Kidney epithelial cell (primary cell): ENCODE results near the gene COPA. TPM values are rescaled to one million over a fixed set of nuclear protein-coding genes. Genes with fewer than 3 reads are reported as not detected.

ENCODE experiments used
- DNase-seq: peaks from one replicate; pipeline ENCODE4 v3.0.0-alpha.2; 2010; ENCODE audit warnings: low read depth
- H3K27me3 ChIP-seq: 2 replicates; pipeline ENCODE4 v1.6.0; 2011; ENCODE audit warnings: low read length; ENCODE audit not compliant: control insufficient read depth, insufficient read depth
- H3K36me3 ChIP-seq: 2 replicates; pipeline ENCODE4 v1.5.1; 2011; ENCODE audit warnings: low read length; ENCODE audit not compliant: control insufficient read depth, insufficient read depth
- H3K4me3 ChIP-seq: 2 replicates; pipeline ENCODE4 v1.5.1; 2011; ENCODE audit warnings: low read depth, mild to moderate bottlenecking, control low read depth, low read length
- total RNA-seq: library from RNA; depleted of rRNA; stranded (reverse); fragments of >200 nt; gene quantifications from 2 replicates; pipeline ENCODE4 v1.2.3, GENCODE V29; 2015
- TF ChIP-seq, protein P1 (sequence below): IDR thresholded peaks from 2 replicates; pipeline ENCODE4 v1.5.1; 2011; ENCODE audit warnings: mild to moderate bottlenecking, moderate library complexity, low read length, control low read depth, inconsistent platforms; ENCODE audit not compliant: insufficient read depth, poor library complexity, severe bottlenecking

Gene COPA
- total RNA-seq, 1 donor from 2014 or later = 130 TPM

DNA sequence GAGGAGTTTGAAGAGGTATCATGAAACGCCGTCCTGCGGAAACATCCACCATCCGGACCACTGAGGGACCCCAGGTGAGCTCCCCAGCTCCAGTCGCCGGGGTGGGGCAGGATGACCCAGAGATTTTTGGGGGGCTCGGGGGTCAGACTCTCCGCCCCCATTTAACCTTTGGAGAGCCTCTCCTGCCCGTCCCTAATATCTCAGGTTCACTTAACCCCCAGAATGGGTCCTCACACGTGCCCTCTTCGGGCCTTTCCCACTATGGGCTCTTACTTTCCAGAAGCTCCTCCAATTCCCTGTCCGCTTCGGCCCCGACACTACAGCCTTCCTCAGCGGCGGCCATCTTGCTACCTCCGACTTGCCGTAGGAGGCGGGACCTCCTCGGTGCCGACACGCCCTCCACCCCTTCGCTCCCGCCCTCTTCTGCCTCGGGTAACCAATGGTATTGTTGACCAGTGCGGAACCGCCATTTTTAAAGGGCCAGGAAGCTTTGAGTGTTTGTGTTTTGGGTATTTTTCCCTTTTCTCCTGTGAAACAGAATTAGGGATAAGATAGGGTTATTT is 58.2 kb downstream of the COPA start, which contains the start of gene PEX19:
Gene PEX19 (minus strand): TSS at position 352 of the 563 bp plus-strand sequence. CDS start 9 bp downstream, at position 343.
- Histone ChIP-seq H3K27me3 (no peaks in the 10 kb centered on the region), H3K4me3 (peak within 1 kb of the TSS; percentile 64), H3K36me3 (no peaks in the 10 kb centered on the region)
- TF ChIP-seq, protein P1, sequence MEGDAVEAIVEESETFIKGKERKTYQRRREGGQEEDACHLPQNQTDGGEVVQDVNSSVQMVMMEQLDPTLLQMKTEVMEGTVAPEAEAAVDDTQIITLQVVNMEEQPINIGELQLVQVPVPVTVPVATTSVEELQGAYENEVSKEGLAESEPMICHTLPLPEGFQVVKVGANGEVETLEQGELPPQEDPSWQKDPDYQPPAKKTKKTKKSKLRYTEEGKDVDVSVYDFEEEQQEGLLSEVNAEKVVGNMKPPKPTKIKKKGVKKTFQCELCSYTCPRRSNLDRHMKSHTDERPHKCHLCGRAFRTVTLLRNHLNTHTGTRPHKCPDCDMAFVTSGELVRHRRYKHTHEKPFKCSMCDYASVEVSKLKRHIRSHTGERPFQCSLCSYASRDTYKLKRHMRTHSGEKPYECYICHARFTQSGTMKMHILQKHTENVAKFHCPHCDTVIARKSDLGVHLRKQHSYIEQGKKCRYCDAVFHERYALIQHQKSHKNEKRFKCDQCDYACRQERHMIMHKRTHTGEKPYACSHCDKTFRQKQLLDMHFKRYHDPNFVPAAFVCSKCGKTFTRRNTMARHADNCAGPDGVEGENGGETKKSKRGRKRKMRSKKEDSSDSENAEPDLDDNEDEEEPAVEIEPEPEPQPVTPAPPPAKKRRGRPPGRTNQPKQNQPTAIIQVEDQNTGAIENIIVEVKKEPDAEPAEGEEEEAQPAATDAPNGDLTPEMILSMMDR = no peak
- DNase-seq = peak; percentile 71

DNA sequence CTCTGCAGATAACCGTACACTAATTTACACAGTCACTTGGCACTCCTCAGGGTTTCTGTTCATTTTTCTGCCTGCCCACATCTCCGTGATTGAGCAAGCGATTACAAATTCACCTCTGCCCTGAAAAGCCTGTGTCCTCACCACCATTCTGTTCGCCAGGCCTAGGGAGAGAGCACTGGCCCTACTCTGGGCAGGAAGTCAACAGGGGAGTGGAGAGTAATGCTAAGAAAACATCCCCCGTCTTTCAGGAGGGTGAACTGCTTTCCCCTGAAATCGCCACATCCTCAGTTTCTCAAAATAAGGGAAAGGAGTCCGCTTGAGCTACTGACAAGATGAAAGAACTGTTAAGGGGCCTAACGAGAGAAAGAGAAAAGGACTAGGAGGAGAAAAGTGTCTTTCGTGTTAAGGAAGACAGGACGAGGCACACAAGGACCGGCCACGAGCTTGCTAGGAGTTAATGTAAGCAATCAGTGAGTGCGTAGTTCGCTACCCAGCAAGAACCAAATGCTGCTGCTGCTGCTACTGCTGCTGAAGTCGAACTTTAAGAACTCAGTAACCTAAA is 58.7 kb downstream of the COPA start:
- TF ChIP-seq, protein P1 = no peak
- no peak for DNase-seq
- no peaks in the 10 kb centered on the region for H3K27me3 ChIP-seq
- H3K36me3 ChIP-seq = peaks cover under 1% of the 10 kb centered on the region
- peak overlapping the region; percentile 64 for H3K4me3 ChIP-seq

DNA sequence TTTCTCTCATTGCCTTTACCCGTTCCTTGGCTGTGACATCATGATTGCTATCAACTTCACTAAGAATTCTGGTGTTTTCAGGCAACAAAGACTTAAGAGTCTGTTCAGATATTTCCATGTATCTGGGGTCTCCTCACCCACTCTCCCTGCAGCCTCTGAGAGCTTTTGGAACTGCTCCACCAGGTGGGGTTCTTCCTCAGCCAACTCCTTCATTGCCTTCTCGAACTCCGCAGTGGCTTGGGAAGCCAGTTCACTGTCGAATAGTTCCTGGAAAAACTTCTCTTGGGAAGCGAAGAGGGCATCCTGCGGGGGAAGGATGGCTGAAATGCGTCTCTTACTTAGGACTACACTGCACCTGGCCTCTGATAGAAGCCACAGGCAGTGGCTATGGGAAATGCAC is 60.2 kb downstream of the COPA start:
- TF ChIP-seq, protein P1 = no peak
- H3K36me3 ChIP-seq = peaks cover 2% of the 10 kb centered on the region
- no peaks in the 10 kb centered on the region for H3K27me3 ChIP-seq
- no peak overlapping the region for H3K4me3 ChIP-seq
- no peak for DNase-seq

DNA sequence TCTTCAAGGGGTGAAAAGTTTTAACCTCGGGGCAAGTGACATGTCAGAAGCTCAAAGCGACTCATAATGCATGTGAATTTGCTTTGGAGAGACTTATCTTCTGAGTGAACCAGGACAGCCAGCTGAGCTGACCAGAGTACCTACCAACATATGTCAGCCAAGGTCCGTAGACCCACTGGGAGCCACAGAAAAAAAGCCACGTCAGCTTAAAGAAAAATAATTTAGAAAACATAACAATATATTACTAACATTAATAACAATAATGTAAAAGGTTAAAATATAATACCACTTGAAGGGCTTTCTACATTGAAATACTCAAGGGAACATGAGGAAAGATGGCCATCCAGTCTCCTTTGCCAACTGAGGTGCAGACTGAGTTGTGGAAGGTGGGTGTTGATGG is 65.1 kb downstream of the COPA start:
- TF ChIP-seq, protein P1 = no peak
- no peak overlapping the region for H3K4me3 ChIP-seq
- H3K36me3 ChIP-seq = peaks cover 2% of the 10 kb centered on the region
- DNase-seq = no peak
- no peaks in the 10 kb centered on the region for H3K27me3 ChIP-seq

DNA sequence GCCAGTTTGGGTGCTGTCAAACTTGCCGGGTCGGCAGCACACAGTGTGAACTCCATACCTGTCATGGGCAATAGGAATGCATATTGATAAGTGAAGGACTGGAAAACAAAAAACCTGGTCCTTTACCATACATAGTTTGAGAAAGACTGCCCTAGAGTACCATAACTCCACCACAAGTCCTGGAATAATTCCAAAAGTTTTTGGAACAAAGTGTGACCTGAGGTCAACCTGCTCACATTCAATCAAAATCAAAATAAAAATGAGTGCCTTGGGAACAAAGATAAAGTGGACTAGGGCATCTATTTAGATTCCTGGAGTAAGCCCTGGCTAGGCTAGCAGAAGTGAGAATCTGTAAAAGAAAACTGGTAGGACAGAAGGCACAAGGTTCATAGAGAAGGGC is 65.7 kb downstream of the COPA start:
- no peak overlapping the region for H3K4me3 ChIP-seq
- DNase-seq = no peak
- peaks cover 2% of the 10 kb centered on the region for H3K36me3 ChIP-seq
- H3K27me3 ChIP-seq = no peaks in the 10 kb centered on the region
- TF ChIP-seq, protein P1 = no peak

DNA sequence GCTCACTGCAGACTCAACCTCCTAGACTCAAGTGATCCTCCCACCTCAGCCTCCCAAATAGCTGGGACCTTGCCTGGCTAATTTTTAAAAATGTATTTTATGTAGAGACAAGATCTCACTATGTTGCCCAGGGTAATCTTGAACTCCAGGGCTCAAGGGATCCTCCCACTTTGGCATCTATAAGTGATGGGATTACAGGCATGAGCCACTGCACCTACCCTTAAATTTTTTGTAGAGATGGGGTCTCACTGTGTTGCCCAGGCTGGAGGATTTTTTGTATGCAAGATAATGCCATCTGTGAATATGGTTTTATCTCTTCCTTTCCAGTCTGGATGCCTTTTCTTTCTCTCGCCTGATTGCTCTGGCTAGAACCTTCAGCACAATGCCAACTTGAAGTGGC is 72.0 kb downstream of the COPA start:
- Histone ChIP-seq H3K27me3 (peaks cover 2% of the 10 kb centered on the region), H3K4me3 (no peak overlapping the region), H3K36me3 (no peaks in the 10 kb centered on the region)
- TF ChIP-seq, protein P1 = no peak
- no peak for DNase-seq
